Chondrocyte (in vitro differentiated cells): Measurements from ENCODE around the gene SLC2A13. TPM values are rescaled to one million over a fixed set of nuclear protein-coding genes. Genes with fewer than 3 reads are reported as not detected.

ENCODE experiments used
- DNase-seq: peaks from one replicate; pipeline ENCODE4 v3.0.0; 2021; ENCODE audit warnings: mixed read lengths, low spot score
- H3K27ac Mint-ChIP-seq: one replicate; pipeline ENCODE4 v1.8.0; 2021; ENCODE audit warnings: mild to moderate bottlenecking, moderate library complexity, mixed read lengths; ENCODE audit not compliant: unreplicated experiment
- H3K27me3 Mint-ChIP-seq: 2 replicates; pipeline ENCODE4 v1.8.0; 2021; ENCODE audit warnings: low read depth, mixed read lengths
- H3K36me3 Mint-ChIP-seq: 2 replicates; pipeline ENCODE4 v1.8.0; 2021; ENCODE audit warnings: low read depth, mixed read lengths
- H3K4me1 Mint-ChIP-seq: 2 replicates; pipeline ENCODE4 v1.8.0; 2021; ENCODE audit warnings: low read depth, mild to moderate bottlenecking, mixed read lengths
- H3K4me3 Mint-ChIP-seq: one replicate; pipeline ENCODE4 v1.8.0; 2021; ENCODE audit warnings: mild to moderate bottlenecking, moderate library complexity, mixed read lengths; ENCODE audit not compliant: unreplicated experiment
- H3K9me3 Mint-ChIP-seq: 2 replicates; pipeline ENCODE4 v1.8.0; 2021; ENCODE audit warnings: low read depth, mixed read lengths
- total RNA-seq: library from RNA; stranded (reverse); gene quantifications from 3 replicates; pipeline ENCODE4 v1.2.1, GENCODE V29; 2021
- TF ChIP-seq, protein P1 (sequence below): fragments of 200-600 bp; sonication (generic); IDR thresholded peaks from 2 replicates; pipeline ENCODE4 v1.5.0; 2021; ENCODE audit warnings: antibody characterized with exemption, mild to moderate bottlenecking, moderate library complexity

SLC2A13 gene
- total RNA-seq, 1 donor from 2014 or later: 14.4 TPM

- Mint-ChIP-seq H3K4me1 (peaks cover 34% of the 10 kb centered on the region), H3K9me3 (no peaks in the 10 kb centered on the region), H3K36me3 (no peaks in the 10 kb centered on the region), H3K27ac (no peak overlapping the region), H3K27me3 (no peaks in the 10 kb centered on the region), H3K4me3 (peak overlapping the region; percentile 64)
- no peak for DNase-seq
- TF ChIP-seq, protein P1, sequence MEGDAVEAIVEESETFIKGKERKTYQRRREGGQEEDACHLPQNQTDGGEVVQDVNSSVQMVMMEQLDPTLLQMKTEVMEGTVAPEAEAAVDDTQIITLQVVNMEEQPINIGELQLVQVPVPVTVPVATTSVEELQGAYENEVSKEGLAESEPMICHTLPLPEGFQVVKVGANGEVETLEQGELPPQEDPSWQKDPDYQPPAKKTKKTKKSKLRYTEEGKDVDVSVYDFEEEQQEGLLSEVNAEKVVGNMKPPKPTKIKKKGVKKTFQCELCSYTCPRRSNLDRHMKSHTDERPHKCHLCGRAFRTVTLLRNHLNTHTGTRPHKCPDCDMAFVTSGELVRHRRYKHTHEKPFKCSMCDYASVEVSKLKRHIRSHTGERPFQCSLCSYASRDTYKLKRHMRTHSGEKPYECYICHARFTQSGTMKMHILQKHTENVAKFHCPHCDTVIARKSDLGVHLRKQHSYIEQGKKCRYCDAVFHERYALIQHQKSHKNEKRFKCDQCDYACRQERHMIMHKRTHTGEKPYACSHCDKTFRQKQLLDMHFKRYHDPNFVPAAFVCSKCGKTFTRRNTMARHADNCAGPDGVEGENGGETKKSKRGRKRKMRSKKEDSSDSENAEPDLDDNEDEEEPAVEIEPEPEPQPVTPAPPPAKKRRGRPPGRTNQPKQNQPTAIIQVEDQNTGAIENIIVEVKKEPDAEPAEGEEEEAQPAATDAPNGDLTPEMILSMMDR: no peak
These were observed 691 bp downstream of the SLC2A13 start for GRCh38 chr12:40105265-40105514.

- Mint-ChIP-seq H3K4me1 (peaks cover 34% of the 10 kb centered on the region), H3K36me3 (no peaks in the 10 kb centered on the region), H3K4me3 (peak overlapping the region; percentile 64), H3K27me3 (no peaks in the 10 kb centered on the region), H3K9me3 (no peaks in the 10 kb centered on the region), H3K27ac (no peak overlapping the region)
- TF ChIP-seq, protein P1: no peak
- no peak for DNase-seq
These were observed 1.2 kb downstream of the SLC2A13 start for GRCh38 chr12:40104461-40105264.

DNA sequence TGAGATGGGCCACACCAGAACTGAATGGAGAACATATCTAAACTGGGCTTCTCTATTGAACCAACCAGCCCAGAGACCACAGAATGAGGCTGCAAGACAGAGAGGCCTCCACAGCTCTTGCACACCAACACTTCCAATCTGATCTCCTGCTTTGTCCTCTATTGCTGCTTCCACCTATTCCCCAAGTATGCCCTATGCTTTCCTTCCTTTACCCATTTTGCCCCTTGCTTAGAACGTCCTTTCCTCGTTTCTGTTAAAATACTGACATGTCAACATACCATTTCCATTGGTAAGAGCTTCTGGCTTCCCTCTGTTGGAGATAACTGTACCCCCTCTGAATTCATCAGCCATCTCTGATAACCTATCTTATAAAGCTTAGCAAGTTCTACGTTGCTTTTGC, 2.8 kb downstream of the SLC2A13 start:
- TF ChIP-seq, protein P1: no peak
- H3K4me3 Mint-ChIP-seq: no peak overlapping the region
- H3K9me3 Mint-ChIP-seq: no peaks in the 10 kb centered on the region
- H3K27me3 Mint-ChIP-seq: no peaks in the 10 kb centered on the region
- no peak overlapping the region for H3K27ac Mint-ChIP-seq
- no peaks in the 10 kb centered on the region for H3K36me3 Mint-ChIP-seq
- no peak for DNase-seq
- peaks cover 34% of the 10 kb centered on the region for H3K4me1 Mint-ChIP-seq

DNA sequence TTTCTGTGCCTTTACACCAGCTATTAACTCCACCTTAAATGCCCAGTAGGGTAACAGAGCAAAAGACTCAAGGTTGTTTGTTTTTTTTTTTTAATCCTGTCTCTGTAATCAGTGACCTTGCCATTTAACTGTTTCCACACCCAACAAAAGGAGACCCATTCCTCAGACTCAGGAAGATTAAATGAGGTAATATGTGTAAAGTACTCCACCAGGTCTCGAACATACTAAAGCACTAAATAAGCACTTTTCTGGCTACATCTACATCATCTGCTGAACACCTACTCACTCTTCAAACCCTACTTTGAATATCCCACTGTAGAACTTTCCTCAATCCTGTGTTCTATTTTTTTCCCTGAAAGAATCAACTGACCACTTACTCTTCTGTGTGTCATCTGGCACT, 4.1 kb downstream of the SLC2A13 start:
- no peak for DNase-seq
- no peaks in the 10 kb centered on the region for H3K36me3 Mint-ChIP-seq
- no peaks in the 10 kb centered on the region for H3K9me3 Mint-ChIP-seq
- H3K27ac Mint-ChIP-seq: no peak overlapping the region
- peaks cover 25% of the 10 kb centered on the region for H3K4me1 Mint-ChIP-seq
- no peak overlapping the region for H3K4me3 Mint-ChIP-seq
- no peaks in the 10 kb centered on the region for H3K27me3 Mint-ChIP-seq
- TF ChIP-seq, protein P1: no peak

GRCh38 chr12:40099423-40099853, 6.4 kb downstream of the SLC2A13 start:
- Mint-ChIP-seq H3K27me3 (no peaks in the 10 kb centered on the region), H3K27ac (no peak overlapping the region), H3K9me3 (no peaks in the 10 kb centered on the region), H3K4me3 (no peak overlapping the region), H3K4me1 (peaks cover 15% of the 10 kb centered on the region), H3K36me3 (no peaks in the 10 kb centered on the region)
- no peak for DNase-seq
- TF ChIP-seq, protein P1: no peak
